IPS DF 6.9 (cell line): Measurements from ENCODE around the gene CAND1.

Experiments used
- DNase-seq: peaks from one replicate; pipeline ENCODE4 v3.0.0-alpha.2; 2013; ENCODE audit warnings: low read depth, low spot score
- H3K27ac ChIP-seq: one replicate; pipeline ENCODE4 v1.5.1; 2013; ENCODE audit warnings: low read length, control low read depth
- H3K27me3 ChIP-seq: 2 replicates; pipeline ENCODE4 v1.6.1; 2013; ENCODE audit warnings: mild to moderate bottlenecking, low read length; ENCODE audit not compliant: control insufficient read depth, insufficient read depth
- H3K36me3 ChIP-seq: 2 replicates; pipeline ENCODE4 v1.6.1; 2013; ENCODE audit warnings: low read length; ENCODE audit not compliant: control insufficient read depth, insufficient read depth
- H3K4me1 ChIP-seq: 2 replicates; pipeline ENCODE4 v1.6.1; 2013; ENCODE audit warnings: low read length; ENCODE audit not compliant: control insufficient read depth, insufficient read depth
- H3K4me3 ChIP-seq: 2 replicates; pipeline ENCODE4 v1.5.1; 2013; ENCODE audit warnings: mild to moderate bottlenecking, low read length
- H3K9me3 ChIP-seq: 2 replicates; pipeline ENCODE4 v1.6.1; 2013; ENCODE audit warnings: low read length, inconsistent platforms; ENCODE audit not compliant: control insufficient read depth, insufficient read depth
- WGBS: extraction: QIAGEN DNeasy Blood & Tissue Kit; methylation state at CpG from one replicate; pipeline ENCODE4 v1.1.7; 2013; ENCODE audit warnings: mixed read lengths, missing lambda C conversion rate; ENCODE audit not compliant: insufficient read length, insufficient coverage; 5-methylcytosine and 5-hydroxymethylcytosine counted together

Gene CAND1

DNA sequence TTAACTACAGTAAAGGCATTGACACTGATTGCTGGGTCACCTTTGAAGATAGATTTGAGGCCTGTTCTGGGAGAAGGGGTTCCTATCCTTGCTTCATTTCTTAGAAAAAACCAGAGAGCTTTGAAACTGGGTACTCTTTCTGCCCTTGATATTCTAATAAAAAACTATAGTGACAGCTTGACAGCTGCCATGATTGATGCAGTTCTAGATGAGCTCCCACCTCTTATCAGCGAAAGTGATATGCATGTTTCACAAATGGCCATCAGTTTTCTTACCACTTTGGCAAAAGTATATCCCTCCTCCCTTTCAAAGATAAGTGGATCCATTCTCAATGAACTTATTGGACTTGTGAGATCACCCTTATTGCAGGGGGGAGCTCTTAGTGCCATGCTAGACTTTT is 36.4 kb downstream of the CAND1 start:
- Histone ChIP-seq H3K4me1 (no peaks in the 10 kb centered on the region), H3K4me3 (no peak overlapping the region), H3K27ac (no peak overlapping the region), H3K27me3 (no peaks in the 10 kb centered on the region), H3K9me3 (no peaks in the 10 kb centered on the region), H3K36me3 (peaks cover 6% of the 10 kb centered on the region; the same call in 1 of the 2 replicates)
- no CpG with 5 or more reads among the region's 1 CpG for WGBS
- no peak for DNase-seq

DNA sequence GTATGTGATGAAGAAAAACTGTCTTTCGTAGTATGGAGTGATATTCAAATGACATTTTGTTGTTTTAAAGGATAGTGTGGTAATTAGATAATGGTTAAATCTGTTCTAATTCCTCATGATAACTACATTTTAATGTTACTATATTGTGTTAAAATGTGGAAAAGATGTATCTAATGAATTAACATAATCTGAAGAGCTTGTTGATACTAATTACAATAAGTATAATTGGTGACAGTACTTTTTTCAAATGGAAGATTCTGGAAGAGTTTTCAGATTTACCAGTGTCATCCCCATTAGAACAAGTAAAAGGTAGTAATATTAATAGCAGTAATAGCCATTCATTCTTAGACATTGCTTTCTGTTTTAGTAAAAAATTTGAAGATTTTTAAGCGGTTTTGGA is 37.6 kb downstream of the CAND1 start:
- 100% methylated on average over 1 of the region's 2 CpGs for WGBS
- Histone ChIP-seq H3K9me3 (no peaks in the 10 kb centered on the region), H3K36me3 (peaks cover 6% of the 10 kb centered on the region; the same call in 1 of the 2 replicates), H3K27ac (no peak overlapping the region), H3K4me3 (no peak overlapping the region), H3K4me1 (no peaks in the 10 kb centered on the region), H3K27me3 (no peaks in the 10 kb centered on the region)
- DNase-seq, result no peak

DNA sequence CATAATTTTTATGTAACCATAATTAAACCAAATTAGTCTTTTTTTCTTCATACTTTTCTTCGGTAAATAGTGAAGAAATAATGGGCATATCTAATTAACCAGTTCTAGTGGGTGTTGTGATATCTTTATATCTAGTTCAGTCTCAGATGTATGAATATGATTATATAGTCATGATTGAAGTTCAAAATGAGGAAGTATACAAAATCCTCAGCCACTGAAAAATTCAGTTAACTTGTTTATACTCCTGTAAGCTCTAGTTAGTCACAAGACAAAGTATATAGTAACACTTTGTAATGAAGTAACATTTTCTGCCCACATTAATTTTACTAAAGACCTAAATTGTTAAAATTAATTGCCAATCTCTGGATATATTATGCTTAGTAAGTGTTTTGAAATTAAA is 46.5 kb downstream of the CAND1 start:
- DNase-seq, result no peak
- H3K27ac ChIP-seq, result no peak overlapping the region
- no peaks in the 10 kb centered on the region for H3K4me1 ChIP-seq
- no peaks in the 10 kb centered on the region for H3K27me3 ChIP-seq
- peaks cover 3% of the 10 kb centered on the region; the same call in 1 of the 2 replicates for H3K36me3 ChIP-seq
- H3K4me3 ChIP-seq, result no peak overlapping the region
- H3K9me3 ChIP-seq, result no peaks in the 10 kb centered on the region
- no CpG with 5 or more reads among the region's 1 CpG for WGBS

DNA sequence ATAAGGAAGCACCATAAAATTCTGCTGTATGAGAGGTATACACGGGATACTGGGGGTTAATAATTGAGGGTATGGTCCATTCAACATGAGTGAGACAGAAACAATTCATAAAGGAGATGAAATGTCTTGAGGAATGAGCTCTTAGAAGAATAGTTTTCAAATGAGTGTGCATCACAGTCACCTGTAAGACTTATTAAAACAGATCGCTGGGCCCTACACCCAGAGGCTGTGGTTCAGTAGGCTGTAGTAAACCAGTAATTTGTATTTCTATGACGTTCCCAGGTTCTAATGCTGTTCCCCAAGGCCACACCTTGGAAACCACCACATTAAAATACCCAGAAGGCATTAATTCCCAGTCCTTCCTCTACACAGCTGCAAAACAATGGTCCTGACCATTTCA is 49.6 kb downstream of the CAND1 start:
- H3K27ac ChIP-seq, result no peak overlapping the region
- no peaks in the 10 kb centered on the region for H3K4me1 ChIP-seq
- no peak for DNase-seq
- H3K9me3 ChIP-seq, result no peaks in the 10 kb centered on the region; the same call in 1 of the 2 replicates
- no peak overlapping the region for H3K4me3 ChIP-seq
- H3K36me3 ChIP-seq, result peaks cover 2% of the 10 kb centered on the region; the same call in 1 of the 2 replicates
- no peaks in the 10 kb centered on the region for H3K27me3 ChIP-seq
- WGBS, result no CpG with 5 or more reads among the region's 3 CpGs

DNA sequence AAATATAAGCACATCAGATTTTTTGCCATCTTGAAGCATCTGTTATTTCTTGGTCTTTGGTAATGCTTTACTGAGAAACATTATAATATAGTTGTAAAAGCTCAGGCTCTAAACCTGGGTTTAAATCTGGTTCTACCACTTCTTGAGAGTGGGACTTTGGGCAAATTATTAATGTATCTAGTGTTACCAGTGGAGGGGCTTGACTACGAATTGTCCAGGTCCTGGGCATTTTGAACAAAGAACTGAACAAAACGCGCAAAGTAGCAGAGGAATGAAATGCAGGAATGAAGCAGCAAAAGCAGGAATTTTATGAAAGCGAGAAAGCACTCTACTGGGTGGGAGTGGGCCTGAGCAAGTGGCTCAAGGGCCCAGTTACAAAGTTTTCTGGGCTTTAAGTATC is 50.8 kb downstream of the CAND1 start:
- no peak for DNase-seq
- Histone ChIP-seq H3K36me3 (peaks cover 2% of the 10 kb centered on the region; the same call in 1 of the 2 replicates), H3K4me1 (no peaks in the 10 kb centered on the region), H3K27me3 (no peaks in the 10 kb centered on the region), H3K9me3 (no peaks in the 10 kb centered on the region; the same call in 1 of the 2 replicates), H3K4me3 (no peak overlapping the region), H3K27ac (no peak overlapping the region)
- no CpG with 5 or more reads among the region's 4 CpGs for WGBS

DNA sequence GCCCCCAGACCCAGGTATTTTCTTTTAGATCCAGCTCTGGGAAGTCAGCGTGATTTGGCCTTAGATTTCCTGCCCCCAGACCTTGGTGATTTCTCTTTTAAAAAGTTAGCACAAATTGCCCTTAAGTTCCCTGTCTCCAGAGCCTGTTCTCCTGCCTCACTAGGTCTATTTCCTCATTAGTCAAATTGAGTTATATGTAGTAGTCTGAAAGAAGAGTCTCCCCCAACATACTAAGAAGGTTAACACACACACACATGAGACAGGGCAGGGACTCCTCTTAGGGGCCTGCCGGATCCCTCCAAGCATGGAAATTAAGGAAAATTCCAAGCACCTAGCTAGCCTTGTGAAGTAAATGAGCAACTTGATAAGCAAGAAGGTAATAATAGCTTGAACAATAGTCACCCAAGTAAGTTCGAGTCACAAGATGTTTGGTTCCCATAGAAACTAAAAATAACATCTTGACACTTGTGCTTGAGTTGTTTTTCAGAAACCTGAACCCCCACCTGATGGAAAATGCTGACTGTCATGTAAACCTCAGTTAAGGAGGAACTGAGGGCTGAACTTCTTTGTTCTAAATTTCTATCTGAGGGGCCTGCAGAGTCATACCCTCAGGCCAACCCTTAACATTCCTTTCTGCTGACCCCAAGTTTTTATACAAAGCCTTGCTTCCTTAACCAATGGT is 51.6 kb downstream of the CAND1 start:
- Histone ChIP-seq H3K27me3 (no peaks in the 10 kb centered on the region), H3K4me1 (no peaks in the 10 kb centered on the region), H3K9me3 (no peaks in the 10 kb centered on the region; the same call in 1 of the 2 replicates), H3K27ac (no peak overlapping the region), H3K36me3 (peaks cover 2% of the 10 kb centered on the region; the same call in 1 of the 2 replicates), H3K4me3 (no peak overlapping the region)
- WGBS, result no CpG with 5 or more reads among the region's 3 CpGs
- DNase-seq, result no peak

DNA sequence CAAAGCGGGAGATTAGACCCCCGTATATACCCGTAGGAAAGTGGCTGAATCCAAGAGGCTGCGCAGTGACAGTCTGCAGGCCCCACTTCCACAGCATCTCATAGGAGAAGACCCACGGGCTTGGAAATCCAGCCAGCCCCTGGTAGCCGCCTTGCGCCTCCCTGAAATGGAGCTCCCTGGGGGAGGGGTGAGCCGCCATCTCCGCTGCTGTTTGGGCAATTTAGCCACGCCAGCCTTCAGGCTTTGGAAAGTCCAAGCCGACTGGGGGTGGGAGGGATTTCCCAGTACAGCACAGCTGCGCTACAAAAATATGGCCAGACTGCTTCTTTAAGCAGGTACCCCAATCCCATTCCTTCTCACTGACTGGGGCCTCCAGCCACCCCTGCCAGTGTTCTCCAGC is 53.4 kb downstream of the CAND1 start:
- H3K9me3 ChIP-seq, result no peaks in the 10 kb centered on the region; the same call in 1 of the 2 replicates
- no CpG with 5 or more reads among the region's 12 CpGs for WGBS
- no peaks in the 10 kb centered on the region for H3K27me3 ChIP-seq
- no peak overlapping the region for H3K4me3 ChIP-seq
- H3K27ac ChIP-seq, result no peak overlapping the region
- H3K4me1 ChIP-seq, result no peaks in the 10 kb centered on the region
- DNase-seq, result no peak
- peaks cover 2% of the 10 kb centered on the region; the same call in 1 of the 2 replicates for H3K36me3 ChIP-seq

DNA sequence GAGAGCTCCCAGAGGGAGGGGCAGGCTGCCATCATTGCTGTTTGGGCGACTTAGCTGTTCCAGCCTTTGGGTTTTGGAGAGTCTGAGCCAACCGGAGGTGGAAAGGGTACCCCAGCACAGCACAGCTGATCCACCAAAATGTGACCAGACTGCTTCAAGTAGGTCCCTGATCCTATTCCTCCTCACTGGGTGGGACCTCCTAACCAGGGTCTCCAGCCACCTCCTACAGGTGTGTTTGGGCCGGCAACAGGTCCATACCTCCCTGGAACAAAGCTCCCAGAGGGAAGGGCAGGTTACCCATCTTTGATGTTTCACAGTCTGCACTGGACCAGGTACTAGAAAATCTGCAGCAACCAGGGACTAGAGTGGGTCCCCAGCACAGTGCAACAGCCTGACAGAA is 53.8 kb downstream of the CAND1 start:
- H3K27ac ChIP-seq, result no peak overlapping the region
- H3K4me1 ChIP-seq, result no peaks in the 10 kb centered on the region
- H3K9me3 ChIP-seq, result no peaks in the 10 kb centered on the region; the same call in 1 of the 2 replicates
- H3K4me3 ChIP-seq, result no peak overlapping the region
- DNase-seq, result no peak
- WGBS, result no CpG with 5 or more reads among the region's 3 CpGs
- no peaks in the 10 kb centered on the region for H3K27me3 ChIP-seq
- peaks cover 2% of the 10 kb centered on the region; the same call in 1 of the 2 replicates for H3K36me3 ChIP-seq

DNA sequence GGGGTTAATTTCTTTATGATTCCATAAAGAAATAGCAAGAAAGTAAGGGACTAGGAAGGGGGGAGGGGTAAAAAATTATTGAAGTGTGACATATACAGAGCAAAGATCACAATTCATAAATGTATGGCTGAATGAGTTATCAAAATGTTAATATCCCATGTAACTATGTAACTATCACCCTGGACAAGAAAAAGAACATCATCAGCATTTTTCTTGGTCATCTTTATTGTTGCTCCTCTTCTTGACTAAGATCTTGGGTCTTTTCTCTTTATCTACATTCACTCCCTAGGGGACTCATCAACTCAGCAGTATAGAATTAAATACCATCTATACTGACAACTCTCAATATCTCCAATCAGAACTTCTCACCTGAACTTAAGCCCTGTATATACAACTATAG is 57.5 kb downstream of the CAND1 start:
- Histone ChIP-seq H3K36me3 (peaks cover 2% of the 10 kb centered on the region; the same call in 1 of the 2 replicates), H3K9me3 (no peaks in the 10 kb centered on the region; the same call in 1 of the 2 replicates), H3K4me1 (no peaks in the 10 kb centered on the region), H3K27me3 (no peaks in the 10 kb centered on the region), H3K27ac (no peak overlapping the region), H3K4me3 (no peak overlapping the region)
- no peak for DNase-seq

DNA sequence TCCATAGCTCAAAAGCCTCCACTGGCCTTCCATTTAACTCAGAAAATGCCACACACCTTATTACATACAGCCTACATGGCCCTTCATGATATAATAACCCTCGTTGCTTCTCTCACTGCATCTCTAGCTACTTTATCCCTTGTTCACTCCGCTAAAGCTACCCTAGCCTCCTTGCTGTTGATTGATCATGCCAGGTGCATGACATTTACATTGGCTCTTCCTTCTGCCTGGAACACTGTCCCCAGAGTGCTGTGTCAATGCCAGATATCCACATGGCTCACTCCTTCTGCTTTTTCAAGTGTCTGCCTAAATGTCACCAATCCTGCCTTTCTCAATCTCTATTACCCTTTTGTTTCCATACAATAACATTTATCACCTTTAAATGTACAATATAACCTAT is 58.3 kb downstream of the CAND1 start:
- H3K9me3 ChIP-seq, result no peaks in the 10 kb centered on the region
- WGBS, result no CpG with 5 or more reads among the region's 2 CpGs
- no peaks in the 10 kb centered on the region for H3K36me3 ChIP-seq
- H3K27ac ChIP-seq, result no peak overlapping the region
- no peaks in the 10 kb centered on the region for H3K4me1 ChIP-seq
- DNase-seq, result no peak
- no peak overlapping the region for H3K4me3 ChIP-seq
- no peaks in the 10 kb centered on the region for H3K27me3 ChIP-seq

DNA sequence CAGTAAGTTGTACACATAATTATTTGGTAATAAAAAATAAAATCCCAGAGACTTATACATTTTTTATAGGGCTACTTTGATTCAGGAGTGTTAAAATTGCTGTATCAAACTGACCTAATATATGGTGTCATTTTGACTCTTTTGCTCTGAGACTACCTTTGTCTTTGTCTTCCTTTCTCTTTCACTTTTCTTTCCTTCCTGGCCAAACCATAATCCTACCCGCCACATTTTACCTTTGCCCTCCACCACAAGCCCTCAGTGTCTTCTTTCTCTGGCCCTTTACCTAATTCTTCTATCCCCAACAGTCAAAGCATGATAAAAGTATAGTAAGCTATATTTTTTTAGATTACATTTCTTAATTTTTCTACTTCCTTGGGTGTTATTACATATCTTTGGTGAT is 62.0 kb downstream of the CAND1 start:
- WGBS, result no CpG with 5 or more reads among the region's 1 CpG
- Histone ChIP-seq H3K9me3 (no peaks in the 10 kb centered on the region), H3K4me3 (no peak overlapping the region), H3K27ac (no peak overlapping the region), H3K4me1 (no peaks in the 10 kb centered on the region), H3K27me3 (no peaks in the 10 kb centered on the region), H3K36me3 (no peaks in the 10 kb centered on the region)
- DNase-seq, result no peak
